Psoas muscle (tissue), 8 donors: ENCODE results near the gene PRKN. TPM values are rescaled to one million over a fixed set of nuclear protein-coding genes. Genes with fewer than 3 reads are reported as not detected.

Experiments used
- ATAC-seq, 4 donors: fragments of 200-7000 bp; cut with Tn5 transposase; one replicate each; pipeline ENCODE4 v1.9.1; 2020; ENCODE audit warnings: moderate library complexity in 3 of 4, mild to moderate bottlenecking in 2 of 4
- DNase-seq, 2 donors: peaks; one replicate each; pipeline ENCODE4 v3.0.0-alpha.2; 2020
- H3K27ac ChIP-seq: fragments of 200-600 bp; one replicate; pipeline ENCODE4 v1.8.0; 2022
- H3K27me3 ChIP-seq, 3 donors: fragments of 200-600 bp in 1 of 3; one replicate each; pipeline versions ENCODE4 v1.6.1 to v1.8.0; 2013 to 2022; ENCODE audit warnings: low read length in 2 of 3, mild to moderate bottlenecking in 2 of 3, moderate library complexity in 1 of 3; ENCODE audit not compliant: insufficient read depth in 3 of 3
- H3K36me3 ChIP-seq, 2 donors: fragments of 200-600 bp in 1 of 2; one replicate each; pipeline versions ENCODE4 v1.6.1 to v1.8.0; 2013 to 2022; ENCODE audit warnings: low read depth in 1 of 2, mild to moderate bottlenecking in 1 of 2, moderate library complexity in 1 of 2; ENCODE audit not compliant: insufficient read depth in 1 of 2
- H3K4me1 ChIP-seq: fragments of 200-600 bp; one replicate; pipeline ENCODE4 v1.8.0; 2022
- H3K4me3 ChIP-seq: fragments of 200-600 bp; one replicate; pipeline ENCODE4 v1.8.0; 2022; ENCODE audit warnings: mild to moderate bottlenecking
- H3K9me3 ChIP-seq: fragments of 200-600 bp; one replicate; pipeline ENCODE4 v1.8.0; 2022
- CTCF ChIP-seq: fragments of 200-600 bp; IDR thresholded peaks from one replicate; pipeline ENCODE4 v1.8.0; 2022; ENCODE audit warnings: antibody characterized with exemption
- WGBS, 3 donors: extraction: QIAGEN DNeasy Blood & Tissue Kit; methylation state at CpG; one replicate each; pipeline versions ENCODE4 v1.1.6 to v1.1.7; 2013; 5-methylcytosine and 5-hydroxymethylcytosine counted together
- intact Hi-C, 2 donors: fragments of 100-400 bp; cut with DNase I; formaldehyde crosslinking; loops; one replicate each; pipeline versions ENCODE4 v1.11.0 to v1.14.2; 2022
- polyA plus RNA-seq, 3 donors: library from polyadenylated mRNA; stranded (reverse); fragments of 200-250 nt; gene quantifications; one replicate each; pipeline ENCODE4 v1.2.3, GENCODE V29; 2013
- total RNA-seq, 4 donors: library from RNA; stranded (reverse); fragmentation: NEBNext Ultra II Directional in 2 of 4; extraction: Animal tissue kit (Norgen Biotek cat#: 25700) in 2 of 4; gene quantifications; one replicate each; pipeline versions ENCODE4 v1.2.1 to v1.2.4, GENCODE V29; 2021 to 2023
- donor health status: healthy with polysubstance abuse.
- donor health status: DM: no; HTN: no; CAD: no; lungs with moderate emphysema.
- donor health status: Bipolar disorder and iron deficiency.
- donor health status: healthy.
- donor health status: DM: yes; HTN: yes; CAD: no.
- donor health status: DM: no; HTN: no; CAD: no.
- donor health status: DM: no; HTN: no; CAD: no.
- donor health status: DM: yes; HTN: yes; CAD: no.

PRKN gene
- total and polyA plus RNA-seq, 7 donors: 1.5 to 19.5 (median 11.7) TPM

- Histone ChIP-seq H3K9me3 (no peaks in the 10 kb centered on the region), H3K4me3 (no peak overlapping the region), H3K4me1 (no peaks in the 10 kb centered on the region), H3K27me3 (no peaks in the 10 kb centered on the region), H3K36me3 (no peaks in the 10 kb centered on the region), H3K27ac (no peak overlapping the region)
- ATAC-seq (no peak), DNase-seq (no peak)
- no peak for TF ChIP-seq CTCF
- 76 to 84% (median 77%) methylated on average over 4 of the region's 4 CpGs for WGBS, 3 donors
- intact Hi-C loops: no loop called here
Observed at GRCh38 chr6:162512744-162513143, 214.8 kb downstream of the PRKN start.

- 74 to 90% (median 83%) methylated on average over 5 of the region's 5 CpGs for WGBS, 3 donors
Observed at GRCh38 chr6:162497389-162497788, 230.2 kb downstream of the PRKN start.

GRCh38 chr6:162493917-162494316, 233.6 kb downstream of the PRKN start:
- TF ChIP-seq CTCF: no peak
- H3K4me3 ChIP-seq: no peak overlapping the region
- DNase-seq (no peak), ATAC-seq (no peak)
- no peaks in the 10 kb centered on the region for H3K9me3 ChIP-seq
- intact Hi-C loops: no loop called here
- no peak overlapping the region for H3K27ac ChIP-seq
- no peaks in the 10 kb centered on the region for H3K4me1 ChIP-seq
- no peaks in the 10 kb centered on the region for H3K27me3 ChIP-seq
- no peaks in the 10 kb centered on the region for H3K36me3 ChIP-seq
- WGBS, 3 donors: 73 to 81% (median 78%) methylated on average over 3 of the region's 3 CpGs

More at GRCh38 chr6:162497389-162497788, 230.2 kb downstream of the PRKN start:
- Histone ChIP-seq H3K27me3 (no peaks in the 10 kb centered on the region), H3K4me3 (no peak overlapping the region), H3K36me3 (no peaks in the 10 kb centered on the region), H3K4me1 (no peaks in the 10 kb centered on the region), H3K9me3 (no peaks in the 10 kb centered on the region), H3K27ac (no peak overlapping the region)
- no peak for TF ChIP-seq CTCF
- DNase-seq (no peak), ATAC-seq (no peak)
- intact Hi-C loops: no loop called here

- H3K36me3 ChIP-seq: no peaks in the 10 kb centered on the region
- 61 to 85% (median 66%) methylated on average over 9 of the region's 9 CpGs for WGBS, 3 donors
- TF ChIP-seq CTCF: no peak
- intact Hi-C loops: no loop called here
- H3K9me3 ChIP-seq: no peaks in the 10 kb centered on the region
- peak in 3 of 4 donors; percentile 33 to 43 (median 40) for ATAC-seq
- H3K27me3 ChIP-seq: no peaks in the 10 kb centered on the region
- H3K4me3 ChIP-seq: no peak overlapping the region
- H3K4me1 ChIP-seq: no peaks in the 10 kb centered on the region
- H3K27ac ChIP-seq: no peak overlapping the region
- DNase-seq: no peak
Observed at GRCh38 chr6:162491637-162492036, 235.9 kb downstream of the PRKN start.
